ENCODE data around the gene LRRC73.

DNA sequence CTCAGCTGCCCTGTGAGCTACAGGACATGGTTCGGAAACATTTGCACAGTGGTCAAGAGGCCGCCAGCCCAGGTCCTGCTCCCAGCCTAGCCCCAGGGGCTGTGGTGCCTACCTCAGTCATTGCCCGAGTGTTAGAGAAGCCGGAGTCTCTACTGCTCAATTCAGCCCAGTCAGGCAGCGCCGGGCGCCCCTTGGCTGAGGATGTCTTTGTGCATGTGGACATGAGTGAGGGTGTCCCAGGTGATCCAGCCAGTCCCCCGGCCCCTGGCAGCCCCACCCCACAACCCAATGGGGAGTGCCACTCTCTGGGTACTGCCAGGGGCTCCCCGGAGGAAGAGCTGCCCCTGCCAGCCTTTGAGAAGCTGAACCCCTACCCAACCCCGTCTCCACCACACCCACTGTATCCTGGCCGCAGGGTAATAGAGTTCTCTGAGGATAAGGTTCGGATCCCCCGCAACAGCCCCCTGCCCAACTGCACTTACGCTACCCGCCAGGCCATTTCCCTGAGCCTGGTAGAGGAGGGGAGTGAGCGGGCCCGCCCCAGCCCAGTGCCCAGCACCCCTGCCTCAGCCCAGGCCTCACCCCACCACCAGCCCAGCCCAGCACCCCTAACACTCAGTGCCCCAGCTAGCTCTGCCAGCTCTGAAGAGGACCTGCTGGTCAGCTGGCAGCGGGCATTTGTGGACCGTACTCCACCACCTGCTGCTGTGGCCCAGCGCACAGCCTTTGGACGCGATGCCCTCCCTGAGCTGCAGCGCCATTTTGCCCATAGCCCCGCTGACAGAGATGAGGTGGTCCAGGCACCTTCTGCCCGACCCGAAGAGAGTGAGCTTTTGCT is 5.2 kb downstream of the LRRC73 start:
- no peak for TF ChIP-seq POLR2A (IDR thresholded peaks at IDR 0.05)
- TF ChIP-seq, protein P1, sequence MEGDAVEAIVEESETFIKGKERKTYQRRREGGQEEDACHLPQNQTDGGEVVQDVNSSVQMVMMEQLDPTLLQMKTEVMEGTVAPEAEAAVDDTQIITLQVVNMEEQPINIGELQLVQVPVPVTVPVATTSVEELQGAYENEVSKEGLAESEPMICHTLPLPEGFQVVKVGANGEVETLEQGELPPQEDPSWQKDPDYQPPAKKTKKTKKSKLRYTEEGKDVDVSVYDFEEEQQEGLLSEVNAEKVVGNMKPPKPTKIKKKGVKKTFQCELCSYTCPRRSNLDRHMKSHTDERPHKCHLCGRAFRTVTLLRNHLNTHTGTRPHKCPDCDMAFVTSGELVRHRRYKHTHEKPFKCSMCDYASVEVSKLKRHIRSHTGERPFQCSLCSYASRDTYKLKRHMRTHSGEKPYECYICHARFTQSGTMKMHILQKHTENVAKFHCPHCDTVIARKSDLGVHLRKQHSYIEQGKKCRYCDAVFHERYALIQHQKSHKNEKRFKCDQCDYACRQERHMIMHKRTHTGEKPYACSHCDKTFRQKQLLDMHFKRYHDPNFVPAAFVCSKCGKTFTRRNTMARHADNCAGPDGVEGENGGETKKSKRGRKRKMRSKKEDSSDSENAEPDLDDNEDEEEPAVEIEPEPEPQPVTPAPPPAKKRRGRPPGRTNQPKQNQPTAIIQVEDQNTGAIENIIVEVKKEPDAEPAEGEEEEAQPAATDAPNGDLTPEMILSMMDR (IDR thresholded peaks at IDR 0.05): no peak
- no peak for TF ChIP-seq POLR2AphosphoS5 (IDR thresholded peaks at IDR 0.05)

Data from breast epithelium (tissue), 3 donors.